Mucosa of rectum (tissue), 2 donors: ENCODE data around the gene ZDHHC8.

Experiments used
- H3K27ac ChIP-seq, 2 donors: one replicate each; pipeline ENCODE4 v1.7.0; 2013; ENCODE audit warnings: inconsistent platforms in 2 of 2, low read depth in 2 of 2, low read length in 2 of 2
- H3K27me3 ChIP-seq, 2 donors: one replicate each; pipeline ENCODE4 v1.7.0; 2013; ENCODE audit warnings: low read length in 2 of 2; ENCODE audit not compliant: control insufficient read depth in 2 of 2, insufficient read depth in 2 of 2
- H3K36me3 ChIP-seq, 2 donors: one replicate each; pipeline ENCODE4 v1.7.0; 2013; ENCODE audit warnings: low read length in 2 of 2; ENCODE audit not compliant: control insufficient read depth in 2 of 2, insufficient read depth in 2 of 2
- H3K4me1 ChIP-seq, 2 donors: one replicate each; pipeline ENCODE4 v1.7.0; 2013; ENCODE audit warnings: low read length in 2 of 2, mild to moderate bottlenecking in 1 of 2; ENCODE audit not compliant: control insufficient read depth in 2 of 2, insufficient read depth in 2 of 2
- H3K4me3 ChIP-seq, 2 donors: one replicate each; pipeline ENCODE4 v1.7.0; 2013; ENCODE audit warnings: low read length in 2 of 2
- H3K9ac ChIP-seq, 2 donors: one replicate each; pipeline ENCODE4 v1.7.0; 2013; ENCODE audit warnings: low read length in 2 of 2, low read depth in 1 of 2, mild to moderate bottlenecking in 1 of 2
- H3K9me3 ChIP-seq, 2 donors: one replicate each; pipeline ENCODE4 v1.7.0; 2013; ENCODE audit warnings: low read length in 2 of 2; ENCODE audit not compliant: control insufficient read depth in 2 of 2
- donor health status: healthy.
- donor health status: Normal muscosa, but diverticular disease.

The ZDHHC8 gene

DNA sequence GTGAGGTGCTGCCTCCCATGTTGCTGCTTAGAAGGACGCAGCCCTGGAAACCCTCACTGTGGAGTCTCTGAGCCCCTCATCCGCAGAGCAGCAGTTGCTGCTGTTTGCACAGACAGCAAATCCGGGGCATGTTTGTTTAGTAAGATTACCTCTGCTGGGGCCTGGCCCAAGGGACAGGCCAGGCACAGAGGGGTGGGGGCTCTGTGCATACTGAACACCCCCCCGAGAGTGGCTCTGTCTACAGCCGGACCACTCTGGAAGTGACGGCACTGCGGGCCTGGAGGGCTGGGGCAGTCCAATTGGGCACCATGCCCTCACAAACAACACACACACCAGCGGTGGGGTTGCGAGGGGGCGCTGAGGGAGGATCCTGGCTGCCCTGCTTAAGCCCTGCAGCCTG is 42.2 kb downstream of the ZDHHC8 start:
- Histone ChIP-seq H3K9me3 (no peaks in the 10 kb centered on the region), H3K4me1 (no peaks in the 10 kb centered on the region), H3K27me3 (peaks cover 0 to 2% of the 10 kb centered on the region in 2 donors), H3K27ac (no peak overlapping the region), H3K9ac (no peak overlapping the region), H3K36me3 (no peaks in the 10 kb centered on the region), H3K4me3 (no peak overlapping the region)

DNA sequence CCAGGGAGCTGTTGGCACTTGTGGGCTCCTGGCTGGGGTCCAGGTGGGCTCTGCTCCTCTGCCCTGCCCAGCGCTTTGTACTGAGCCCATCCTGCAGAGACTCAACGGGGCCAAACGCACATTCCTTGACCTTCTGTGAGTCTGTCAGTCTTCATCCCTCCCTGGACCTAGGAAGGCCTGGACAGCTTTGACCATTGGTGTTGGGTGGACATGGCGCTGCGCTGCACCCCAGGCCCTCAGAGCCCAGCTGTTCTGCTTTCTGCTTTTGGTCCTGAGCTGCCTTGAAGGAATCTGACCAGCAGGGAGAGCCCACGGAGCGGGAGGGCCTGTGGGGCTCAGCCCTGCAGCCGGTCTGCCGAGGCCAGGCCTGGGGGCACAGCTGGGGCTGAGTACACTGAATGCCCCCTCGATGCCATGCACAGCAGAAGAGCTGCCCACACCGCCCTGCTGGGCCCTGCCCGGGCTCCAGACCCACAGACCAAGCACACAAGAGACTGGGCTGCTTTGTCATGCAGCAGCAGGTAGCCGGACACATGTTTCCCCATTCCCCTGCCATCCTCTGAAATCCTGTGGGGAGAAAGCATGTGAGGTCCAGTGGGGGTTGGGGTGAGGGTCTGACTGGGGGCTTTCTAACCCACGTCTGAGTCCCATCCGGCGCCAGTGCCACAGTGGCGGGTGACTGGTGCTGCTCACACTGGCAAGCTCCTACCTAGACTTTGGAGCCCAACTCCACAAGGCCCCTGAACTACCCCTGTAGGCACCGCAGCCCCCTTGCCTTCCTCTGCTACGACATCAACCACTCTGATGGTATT is 43.4 kb downstream of the ZDHHC8 start:
- no peaks in the 10 kb centered on the region for H3K9me3 ChIP-seq
- no peak overlapping the region for H3K9ac ChIP-seq
- peaks cover 0 to 2% of the 10 kb centered on the region in 2 donors for H3K27me3 ChIP-seq
- H3K4me3 ChIP-seq, result no peak overlapping the region
- H3K36me3 ChIP-seq, result no peaks in the 10 kb centered on the region
- H3K4me1 ChIP-seq, result no peaks in the 10 kb centered on the region
- H3K27ac ChIP-seq, result no peak overlapping the region

DNA sequence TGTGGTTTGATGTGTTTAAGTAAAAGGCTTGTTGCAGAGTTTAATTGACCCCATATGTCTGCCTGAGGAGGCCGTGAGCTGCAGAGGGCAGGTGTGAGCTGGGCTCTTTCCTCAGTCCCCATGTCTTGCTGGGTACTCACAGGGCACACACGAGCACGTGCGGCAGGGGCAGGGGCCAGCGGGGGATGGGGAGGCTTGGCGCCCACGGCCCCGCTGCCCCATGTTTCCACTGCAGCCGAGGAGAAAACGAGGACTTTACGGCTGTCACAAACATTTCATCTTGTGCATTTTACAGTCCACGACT is 43.9 kb downstream of the ZDHHC8 start:
- no peak overlapping the region for H3K9ac ChIP-seq
- H3K4me3 ChIP-seq, result no peak overlapping the region
- H3K9me3 ChIP-seq, result no peaks in the 10 kb centered on the region
- peaks cover 0 to 2% of the 10 kb centered on the region in 2 donors for H3K27me3 ChIP-seq
- no peak overlapping the region for H3K27ac ChIP-seq
- H3K4me1 ChIP-seq, result no peaks in the 10 kb centered on the region
- H3K36me3 ChIP-seq, result no peaks in the 10 kb centered on the region

DNA sequence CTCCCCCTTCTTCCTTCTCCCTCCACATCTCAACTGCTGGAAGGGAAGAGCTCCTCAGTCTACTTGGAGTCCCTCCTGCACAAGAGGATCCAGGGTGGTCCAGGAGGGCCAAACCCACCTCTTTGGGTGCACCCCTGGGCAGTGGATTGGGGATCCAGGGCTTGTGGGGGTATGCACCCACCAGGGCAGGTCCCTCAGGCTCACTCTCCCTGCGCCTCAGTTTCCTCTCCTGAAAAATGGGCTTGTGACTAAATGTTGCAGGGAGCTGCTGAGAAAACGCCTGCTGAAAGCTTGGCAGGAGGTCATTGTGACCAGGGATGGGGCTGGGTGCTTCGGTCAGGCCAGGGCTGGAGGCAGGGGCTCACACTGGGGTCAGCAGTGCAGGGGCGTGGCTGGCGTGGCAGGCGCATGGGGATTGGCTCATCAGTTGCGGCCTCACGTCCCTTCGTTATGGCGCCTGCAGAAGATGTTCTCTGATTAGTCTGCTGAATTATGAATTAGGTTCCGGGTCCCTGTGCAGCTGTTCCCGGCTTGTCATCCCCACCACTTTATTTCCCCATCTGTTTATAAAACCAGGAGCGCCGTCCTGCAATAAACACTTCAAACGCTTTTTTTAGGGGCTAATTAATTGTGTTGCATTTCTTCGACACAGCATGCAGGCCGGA is 44.9 kb downstream of the ZDHHC8 start:
- Histone ChIP-seq H3K36me3 (no peaks in the 10 kb centered on the region), H3K4me1 (no peaks in the 10 kb centered on the region), H3K9ac (no peak overlapping the region), H3K27me3 (peaks cover 0 to 2% of the 10 kb centered on the region in 2 donors), H3K9me3 (no peaks in the 10 kb centered on the region), H3K27ac (no peak overlapping the region), H3K4me3 (no peak overlapping the region)

DNA sequence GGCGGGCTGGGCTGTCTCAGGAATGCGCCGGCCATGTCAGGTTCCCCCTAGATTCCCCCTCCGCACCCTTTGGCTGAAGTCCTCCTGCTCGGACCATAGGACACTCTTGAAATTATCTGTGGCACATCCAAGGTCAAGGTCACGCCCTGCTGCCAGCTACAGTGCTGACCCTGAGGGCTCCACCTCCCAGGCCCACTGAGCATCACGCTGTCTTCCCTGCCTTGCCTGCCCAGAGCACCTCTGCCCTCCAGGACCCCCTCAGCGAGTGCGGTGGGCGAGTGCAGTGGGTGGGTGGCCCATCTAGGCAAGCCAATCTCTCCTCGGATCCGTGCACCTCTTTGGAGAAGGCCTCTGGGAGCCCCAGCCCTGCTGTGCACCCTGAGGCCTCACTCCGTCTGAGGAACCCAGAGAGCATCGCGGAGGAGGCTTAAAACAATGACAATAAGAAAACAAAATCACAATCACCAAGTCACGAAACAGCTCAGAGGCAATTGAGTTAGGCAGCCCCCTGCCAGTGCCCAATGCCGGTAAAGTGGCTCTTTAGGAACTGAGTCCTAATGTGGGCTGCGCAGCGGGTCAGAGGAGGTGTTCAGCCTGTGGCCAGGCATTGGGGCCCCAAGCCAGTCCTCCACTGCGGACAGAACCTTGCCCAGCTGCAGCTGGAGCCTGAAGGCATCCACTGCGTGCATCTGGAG is 45.8 kb downstream of the ZDHHC8 start:
- Histone ChIP-seq H3K9ac (no peak overlapping the region), H3K4me1 (no peaks in the 10 kb centered on the region), H3K9me3 (no peaks in the 10 kb centered on the region)

DNA sequence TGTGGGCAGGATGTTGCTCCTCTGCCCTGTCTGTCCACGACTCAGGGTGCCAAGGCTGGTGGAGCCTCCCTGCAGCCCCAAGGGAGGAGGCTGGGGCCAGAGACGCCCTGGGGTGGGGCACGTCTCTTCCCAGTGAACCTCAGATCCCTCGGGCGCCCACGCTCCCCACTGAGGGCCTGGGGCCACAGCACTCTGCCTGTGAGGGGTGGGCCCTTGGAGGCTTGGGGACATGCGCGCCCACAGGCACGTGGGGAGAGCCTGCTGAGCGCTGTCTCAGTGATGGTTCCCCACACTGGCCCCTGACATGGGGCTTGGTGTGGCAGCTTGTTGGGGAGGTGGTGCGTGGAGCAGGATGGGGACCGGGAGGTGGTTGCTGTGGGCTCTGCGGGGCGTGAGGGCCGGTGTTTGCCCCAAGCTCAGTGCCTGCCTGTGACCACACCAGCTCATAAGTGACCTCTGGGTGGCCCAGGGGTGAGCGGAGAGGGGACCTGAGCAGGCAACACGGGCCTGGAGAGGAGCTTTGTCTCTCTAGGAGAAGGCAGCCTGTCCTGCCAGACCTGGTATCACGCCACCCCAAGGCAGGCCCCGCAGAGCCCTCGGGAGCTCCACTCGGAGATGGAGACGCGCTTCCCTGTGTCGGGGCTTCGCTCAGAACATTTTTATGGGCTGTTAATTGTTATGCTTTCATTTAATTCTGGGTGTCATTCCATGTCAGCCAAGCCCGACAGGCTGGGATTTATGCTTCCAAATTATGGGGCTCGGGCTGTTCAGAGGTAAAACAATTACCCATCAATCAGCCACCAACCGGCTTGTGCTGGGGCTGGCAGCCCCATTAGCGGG is 46.7 kb downstream of the ZDHHC8 start:
- Histone ChIP-seq H3K9me3 (no peaks in the 10 kb centered on the region), H3K4me3 (no peak overlapping the region), H3K27me3 (peaks cover 0 to 2% of the 10 kb centered on the region in 2 donors), H3K27ac (no peak overlapping the region), H3K36me3 (no peaks in the 10 kb centered on the region), H3K9ac (no peak overlapping the region), H3K4me1 (no peaks in the 10 kb centered on the region)

More for the DNA sequence above, 45.8 kb downstream of the ZDHHC8 start:
- H3K36me3 ChIP-seq, result no peaks in the 10 kb centered on the region
- H3K27ac ChIP-seq, result no peak overlapping the region
- peaks cover 0 to 2% of the 10 kb centered on the region in 2 donors for H3K27me3 ChIP-seq
- H3K4me3 ChIP-seq, result no peak overlapping the region

DNA sequence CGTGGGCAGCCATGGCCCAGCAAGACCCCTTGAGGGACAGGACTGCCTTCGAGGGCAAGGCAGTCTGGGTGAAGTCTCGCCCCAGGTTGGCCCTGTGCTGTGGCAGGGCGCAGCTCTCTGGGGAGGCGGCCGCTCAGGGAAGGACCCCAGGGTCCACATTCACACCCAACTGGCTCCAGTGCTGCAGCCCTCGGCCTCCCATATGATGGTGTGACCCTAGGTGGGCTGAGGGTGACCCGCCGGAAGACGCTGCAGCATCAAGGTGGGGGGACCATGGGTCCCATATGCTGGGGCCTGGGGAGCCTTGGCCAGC is 47.3 kb downstream of the ZDHHC8 start:
- Histone ChIP-seq H3K9ac (no peak overlapping the region), H3K9me3 (no peaks in the 10 kb centered on the region), H3K27ac (no peak overlapping the region), H3K4me1 (no peaks in the 10 kb centered on the region), H3K4me3 (no peak overlapping the region), H3K36me3 (no peaks in the 10 kb centered on the region), H3K27me3 (peaks cover 0 to 2% of the 10 kb centered on the region in 2 donors)

DNA sequence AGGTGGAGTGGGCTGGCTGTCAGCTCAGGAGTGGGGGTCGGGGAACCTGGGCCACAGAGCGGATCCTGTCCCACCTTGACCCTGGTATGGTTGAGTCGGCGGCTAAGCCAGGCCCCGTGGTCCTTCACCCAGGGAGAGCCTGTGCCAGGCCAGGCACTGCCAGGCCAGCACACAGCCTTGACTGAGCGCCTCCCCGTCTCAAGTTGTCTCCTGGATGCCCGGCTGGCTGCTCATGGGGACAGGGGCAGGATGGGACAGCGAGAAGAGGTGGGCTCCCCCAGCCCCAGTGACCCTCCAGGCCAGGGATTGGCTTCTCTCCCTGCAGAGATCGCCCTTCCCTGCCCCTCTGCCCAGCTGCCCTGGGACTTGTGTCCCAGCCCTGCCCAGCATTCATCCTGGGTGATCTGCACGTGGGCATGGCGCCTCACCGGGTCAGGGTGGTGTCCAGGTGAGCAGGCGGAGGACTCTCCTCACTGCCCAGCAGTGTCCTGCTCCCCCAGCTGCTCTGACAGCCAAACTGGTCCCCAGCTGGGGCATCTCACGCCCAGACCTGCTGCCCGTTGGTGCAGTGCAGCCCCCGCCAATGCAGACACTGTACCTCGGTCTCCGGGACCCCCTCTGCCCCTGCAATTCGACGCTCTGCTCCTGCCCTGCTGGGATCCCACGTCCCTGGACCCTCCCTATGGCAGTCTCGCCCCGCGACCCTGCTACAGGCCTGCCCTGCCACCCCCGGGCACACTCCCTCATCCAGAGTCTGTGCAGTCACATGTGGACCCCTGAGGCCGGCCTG is 48.0 kb downstream of the ZDHHC8 start:
- Histone ChIP-seq H3K4me1 (no peaks in the 10 kb centered on the region), H3K4me3 (no peak overlapping the region), H3K27me3 (no peaks in the 10 kb centered on the region), H3K27ac (no peak overlapping the region), H3K9ac (no peak overlapping the region), H3K36me3 (no peaks in the 10 kb centered on the region), H3K9me3 (no peaks in the 10 kb centered on the region)

DNA sequence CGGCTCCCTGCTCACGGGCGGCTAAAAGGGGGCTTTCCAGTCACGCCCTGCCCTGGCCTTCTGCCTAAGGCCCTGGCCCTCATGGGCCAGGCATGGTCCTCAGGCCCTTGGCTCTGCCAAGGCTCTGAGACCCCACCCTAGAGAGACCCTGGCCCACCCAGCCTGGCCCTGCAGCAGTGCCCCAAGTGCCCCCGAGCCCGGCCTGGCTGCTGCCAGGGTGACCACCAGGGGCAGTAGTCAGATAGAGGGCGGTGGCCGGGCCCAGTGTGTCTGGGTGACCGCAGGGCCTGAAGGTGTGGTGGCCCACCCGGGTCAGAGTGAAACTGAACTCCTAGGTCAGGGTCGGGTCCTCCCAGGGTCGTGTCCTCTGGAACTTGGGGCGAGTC is 48.6 kb downstream of the ZDHHC8 start:
- Histone ChIP-seq H3K9ac (no peak overlapping the region), H3K36me3 (no peaks in the 10 kb centered on the region), H3K27me3 (no peaks in the 10 kb centered on the region), H3K27ac (no peak overlapping the region), H3K4me3 (no peak overlapping the region), H3K9me3 (no peaks in the 10 kb centered on the region), H3K4me1 (no peaks in the 10 kb centered on the region)
